Colonic mucosa (tissue), 4 donors: ENCODE measurements around the gene MEX3C. TPM values are rescaled to one million over a fixed set of nuclear protein-coding genes. Genes with fewer than 3 reads are reported as not detected.

Experiments used
- DNase-seq: peaks from one replicate; pipeline ENCODE4 v3.0.0-alpha.2; 2020
- H3K27ac ChIP-seq: fragments of 200-600 bp; one replicate; pipeline ENCODE4 v1.8.0; 2021
- H3K27me3 ChIP-seq: fragments of 200-600 bp; one replicate; pipeline ENCODE4 v1.8.0; 2021
- H3K36me3 ChIP-seq: fragments of 200-600 bp; one replicate; pipeline ENCODE4 v1.8.0; 2021
- H3K4me1 ChIP-seq: fragments of 200-600 bp; one replicate; pipeline ENCODE4 v1.8.0; 2021; ENCODE audit warnings: mild to moderate bottlenecking
- H3K4me3 ChIP-seq: fragments of 200-600 bp; one replicate; pipeline ENCODE4 v1.8.0; 2021
- H3K9ac ChIP-seq, 2 donors: one replicate each; pipeline ENCODE4 v1.7.0; 2013; ENCODE audit warnings: control low read depth in 2 of 2, low read depth in 2 of 2, low read length in 2 of 2
- H3K9me3 ChIP-seq: fragments of 200-600 bp; one replicate; pipeline ENCODE4 v1.8.0; 2021
- intact Hi-C: fragments of 100-400 bp; cut with DNase I; formaldehyde crosslinking; loops from one replicate; pipeline ENCODE4 v1.14.1; 2022
- total RNA-seq, 2 donors: library from RNA; stranded (reverse); fragmentation: NEBNext Ultra II Directional in 1 of 2; extraction: Animal tissue kit (Norgen Biotek cat#: 25700) in 1 of 2; gene quantifications; one replicate each; pipeline ENCODE4 v1.2.1, GENCODE V29; 2021
- TF ChIP-seq, protein P1 (sequence below): fragments of 200-600 bp; IDR thresholded peaks from one replicate; pipeline ENCODE4 v1.8.0; 2022; ENCODE audit warnings: antibody characterized with exemption, mild to moderate bottlenecking
- donor health status: healthy.
- donor health status: DM: no; HTN: no; CAD: no.
- donor health status: DM: no; HTN: no; CAD: no.

MEX3C gene
- total RNA-seq, 2 donors from 2014 or later: 21.3 to 36.7 TPM

DNA sequence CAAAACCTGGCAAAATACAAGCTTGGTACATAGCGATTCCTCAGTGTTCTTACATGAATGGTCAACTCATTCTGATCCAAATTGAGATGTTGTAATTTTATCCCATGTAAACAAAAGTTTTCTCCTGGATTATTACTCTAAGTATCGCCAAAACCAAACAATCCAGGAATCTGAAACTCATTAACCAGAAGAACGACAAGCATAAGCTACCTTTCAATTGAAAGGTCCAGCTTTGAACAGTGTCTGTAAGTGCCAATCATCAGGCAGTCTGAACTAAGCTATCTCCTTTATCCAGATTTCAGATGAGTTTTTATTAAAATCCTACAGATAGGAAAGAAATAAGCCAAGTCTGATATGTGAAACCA lies 2.4 kb downstream of the MEX3C start:
- Histone ChIP-seq H3K9ac (peak overlapping the region in 1 of 2 donors; percentile 97), H3K9me3 (no peaks in the 10 kb centered on the region), H3K4me1 (peaks cover 6% of the 10 kb centered on the region), H3K36me3 (no peaks in the 10 kb centered on the region), H3K4me3 (peak overlapping the region; percentile 87), H3K27me3 (no peaks in the 10 kb centered on the region), H3K27ac (peak overlapping the region; percentile 88)
- TF ChIP-seq, protein P1, sequence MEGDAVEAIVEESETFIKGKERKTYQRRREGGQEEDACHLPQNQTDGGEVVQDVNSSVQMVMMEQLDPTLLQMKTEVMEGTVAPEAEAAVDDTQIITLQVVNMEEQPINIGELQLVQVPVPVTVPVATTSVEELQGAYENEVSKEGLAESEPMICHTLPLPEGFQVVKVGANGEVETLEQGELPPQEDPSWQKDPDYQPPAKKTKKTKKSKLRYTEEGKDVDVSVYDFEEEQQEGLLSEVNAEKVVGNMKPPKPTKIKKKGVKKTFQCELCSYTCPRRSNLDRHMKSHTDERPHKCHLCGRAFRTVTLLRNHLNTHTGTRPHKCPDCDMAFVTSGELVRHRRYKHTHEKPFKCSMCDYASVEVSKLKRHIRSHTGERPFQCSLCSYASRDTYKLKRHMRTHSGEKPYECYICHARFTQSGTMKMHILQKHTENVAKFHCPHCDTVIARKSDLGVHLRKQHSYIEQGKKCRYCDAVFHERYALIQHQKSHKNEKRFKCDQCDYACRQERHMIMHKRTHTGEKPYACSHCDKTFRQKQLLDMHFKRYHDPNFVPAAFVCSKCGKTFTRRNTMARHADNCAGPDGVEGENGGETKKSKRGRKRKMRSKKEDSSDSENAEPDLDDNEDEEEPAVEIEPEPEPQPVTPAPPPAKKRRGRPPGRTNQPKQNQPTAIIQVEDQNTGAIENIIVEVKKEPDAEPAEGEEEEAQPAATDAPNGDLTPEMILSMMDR: no peak
- DNase-seq: no peak
- intact Hi-C loops: no loop called here

DNA sequence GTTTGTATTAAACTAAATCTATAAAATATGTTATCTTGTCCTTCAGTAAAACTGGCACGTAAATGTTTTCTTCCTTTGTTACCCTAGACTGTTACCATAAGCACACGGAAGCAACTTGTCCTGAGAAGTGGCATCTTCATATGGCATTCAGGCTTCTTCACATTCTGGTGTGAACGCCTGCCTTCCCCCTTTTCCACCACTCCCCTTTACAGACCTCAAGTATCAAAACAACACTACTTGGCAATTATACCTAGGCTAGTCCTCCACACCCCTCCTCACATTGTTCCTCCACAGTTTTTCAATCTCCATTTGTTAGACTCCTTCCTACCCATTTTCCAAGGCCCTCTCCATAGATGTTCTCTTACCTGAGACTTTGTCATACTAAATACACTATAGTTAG lies 2.9 kb downstream of the MEX3C start:
- Histone ChIP-seq H3K9ac (peak overlapping the region in 1 of 2 donors; percentile 97), H3K9me3 (no peaks in the 10 kb centered on the region), H3K4me1 (peaks cover 6% of the 10 kb centered on the region), H3K4me3 (peak overlapping the region; percentile 87), H3K36me3 (no peaks in the 10 kb centered on the region), H3K27ac (peak overlapping the region; percentile 88), H3K27me3 (no peaks in the 10 kb centered on the region)
- no peak for DNase-seq
- intact Hi-C loops: no loop called here
- TF ChIP-seq, protein P1: no peak

DNA sequence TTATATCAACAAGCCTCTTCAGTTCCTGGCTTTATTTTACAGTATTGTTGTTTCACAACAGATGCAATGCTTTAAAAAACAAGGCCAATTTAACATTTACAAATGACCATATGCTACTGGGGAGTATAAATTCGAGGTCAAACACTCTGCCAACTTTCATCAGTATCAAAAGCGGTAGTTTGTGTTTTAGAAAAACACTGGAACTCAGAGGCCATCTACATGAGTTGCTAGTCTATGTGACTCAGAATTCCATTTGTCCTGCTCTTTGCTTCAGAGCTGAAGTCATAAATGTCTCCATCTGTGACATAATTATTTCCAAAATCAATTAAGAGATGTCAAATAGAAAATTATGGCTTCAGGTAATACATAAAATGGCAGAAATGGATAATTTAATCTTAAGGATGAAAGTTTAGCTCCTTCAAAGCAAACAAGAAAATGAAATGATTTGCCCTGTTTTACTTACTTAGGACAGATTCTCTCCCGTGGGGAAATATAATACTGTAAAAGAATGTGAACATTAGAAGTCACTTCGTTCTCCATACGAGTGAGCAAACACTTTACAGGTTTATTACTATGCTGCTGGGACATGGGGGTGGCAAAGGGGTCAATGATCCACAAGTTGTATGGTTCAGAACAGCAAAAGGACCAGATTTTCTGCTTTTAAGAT lies 3.7 kb downstream of the MEX3C start:
- H3K9ac ChIP-seq: no peak overlapping the region

DNA sequence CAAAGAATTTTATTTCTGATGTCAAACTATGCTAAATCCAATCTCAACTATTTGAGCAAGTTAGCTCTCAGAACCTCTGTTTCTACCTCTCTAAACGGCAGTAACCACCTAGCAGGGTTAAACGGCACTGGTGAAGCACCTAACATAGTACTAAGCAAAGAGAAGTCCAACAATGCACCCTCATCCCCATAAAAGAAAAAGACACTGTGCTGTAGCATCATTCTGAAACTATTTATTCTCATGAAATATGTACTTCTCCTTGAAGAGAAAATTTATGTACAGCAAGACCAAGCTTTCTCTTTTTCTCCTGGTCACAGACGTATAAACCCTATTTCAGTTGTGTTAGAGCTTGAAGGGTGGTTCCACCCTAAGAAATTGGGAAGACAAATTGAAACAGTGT lies 4.8 kb downstream of the MEX3C start:
- H3K36me3 ChIP-seq: no peaks in the 10 kb centered on the region
- intact Hi-C loops: no loop called here
- no peaks in the 10 kb centered on the region for H3K9me3 ChIP-seq
- DNase-seq: no peak
- H3K27me3 ChIP-seq: no peaks in the 10 kb centered on the region
- H3K27ac ChIP-seq: no peak overlapping the region
- H3K9ac ChIP-seq: no peak overlapping the region
- H3K4me1 ChIP-seq: peaks cover 6% of the 10 kb centered on the region
- TF ChIP-seq, protein P1: no peak
- H3K4me3 ChIP-seq: no peak overlapping the region

More for the DNA sequence above, 3.7 kb downstream of the MEX3C start:
- H3K4me3 ChIP-seq: no peak overlapping the region
- DNase-seq: no peak
- no peaks in the 10 kb centered on the region for H3K27me3 ChIP-seq
- no peak overlapping the region for H3K27ac ChIP-seq
- TF ChIP-seq, protein P1: no peak
- peaks cover 6% of the 10 kb centered on the region for H3K4me1 ChIP-seq
- intact Hi-C loops: no loop called here
- H3K36me3 ChIP-seq: no peaks in the 10 kb centered on the region
- no peaks in the 10 kb centered on the region for H3K9me3 ChIP-seq

DNA sequence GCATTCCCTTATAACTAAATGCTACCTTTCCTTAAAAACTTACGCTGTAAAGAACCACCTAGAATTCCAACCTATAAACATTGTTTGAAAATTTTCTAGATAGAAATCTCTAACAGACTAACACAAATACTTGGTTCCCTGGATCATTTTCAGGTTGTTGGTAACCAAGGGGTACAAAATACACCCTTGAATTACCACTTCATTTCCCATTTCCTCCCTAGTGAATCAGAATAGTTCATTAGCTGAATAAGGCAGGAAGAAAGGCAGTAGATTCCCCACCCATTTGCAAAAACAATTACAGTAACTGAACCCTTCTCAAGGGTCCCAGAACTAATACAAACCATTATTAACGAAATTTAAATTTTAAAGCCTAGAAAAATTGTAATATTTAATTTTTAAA lies 5.5 kb downstream of the MEX3C start:
- H3K9me3 ChIP-seq: no peaks in the 10 kb centered on the region
- intact Hi-C loops: no loop called here
- no peak overlapping the region for H3K27ac ChIP-seq
- DNase-seq: no peak
- no peaks in the 10 kb centered on the region for H3K27me3 ChIP-seq
- TF ChIP-seq, protein P1: no peak
- no peak overlapping the region for H3K9ac ChIP-seq
- H3K4me1 ChIP-seq: peaks cover 6% of the 10 kb centered on the region
- H3K4me3 ChIP-seq: no peak overlapping the region
- H3K36me3 ChIP-seq: no peaks in the 10 kb centered on the region
